CD4-positive, alpha-beta T cell (primary cell): Measurements from ENCODE around the gene PTPRN2. TPM values are rescaled to one million over a fixed set of nuclear protein-coding genes. Genes with fewer than 3 reads are reported as not detected.
A peak's percentile ranks its signal among the peaks of the same experiment; 100 is the strongest.

ENCODE experiments used
- ATAC-seq: fragments of 200-7000 bp; cut with Tn5 transposase; one replicate; pipeline ENCODE4 v1.10.0; 2022; ENCODE audit warnings: mild to moderate bottlenecking; ENCODE audit not compliant: poor library complexity
- CTCF ChIA-PET: fragments of 350-600 bp; sonication (Branson Sonifier 250); formaldehyde crosslinking; loops from one replicate; lab custom pipeline; 2021; ENCODE audit warnings: antibody characterized with exemption, inconsistent platforms; lab: Charles Lee
- POLR2A ChIA-PET: fragments of 350-600 bp; sonication (Branson Sonifier 250); formaldehyde crosslinking; loops from one replicate; lab custom pipeline; 2021; ENCODE audit warnings: antibody characterized with exemption, inconsistent platforms; lab: Charles Lee
- DNase-seq, 14 experiments: peaks; one replicate each; pipeline ENCODE4 v3.0.0-alpha.2; 2013 to 2020; ENCODE audit warnings: mixed read lengths in 2 of 14
- H3K27ac ChIP-seq, 2 donors: one replicate each; pipeline versions ENCODE4 v1.5.1 to v1.7.0; 2013; ENCODE audit warnings: low read length in 2 of 2, low read depth in 1 of 2, mild to moderate bottlenecking in 1 of 2
- H3K27me3 ChIP-seq, 2 experiments: 1 replicate in 1 of 2; 2 replicates in 1 of 2; pipeline versions ENCODE4 v1.6.1 to v1.7.0; 2013; ENCODE audit warnings: low read length in 2 of 2, control low read depth in 1 of 2, mild to moderate bottlenecking in 1 of 2, moderate library complexity in 1 of 2; ENCODE audit not compliant: insufficient read depth in 2 of 2, control insufficient read depth in 1 of 2
- H3K36me3 ChIP-seq: one replicate; pipeline ENCODE4 v1.6.1; 2013; ENCODE audit warnings: low read length, control low read depth; ENCODE audit not compliant: insufficient read depth
- H3K4me1 ChIP-seq: one replicate; pipeline ENCODE4 v1.6.1; 2013; ENCODE audit warnings: low read length, control low read depth; ENCODE audit not compliant: insufficient read depth
- H3K4me3 ChIP-seq: one replicate; pipeline ENCODE4 v1.5.1; 2013; ENCODE audit warnings: mild to moderate bottlenecking, low read length, moderate library complexity
- H3K9me3 ChIP-seq, 2 experiments: 1 replicate in 1 of 2; 2 replicates in 1 of 2; pipeline versions ENCODE4 v1.6.1 to v1.7.0; 2013; ENCODE audit warnings: low read length in 2 of 2, mild to moderate bottlenecking in 2 of 2, control low read depth in 1 of 2, moderate library complexity in 1 of 2; ENCODE audit not compliant: control insufficient read depth in 1 of 2, insufficient read depth in 1 of 2
- H3K27ac Mint-ChIP-seq: one replicate; pipeline ENCODE4 v1.8.0; 2020; ENCODE audit warnings: mixed read lengths
- H3K27me3 Mint-ChIP-seq: one replicate; pipeline ENCODE4 v1.8.0; 2021; ENCODE audit warnings: mixed read lengths
- H3K36me3 Mint-ChIP-seq: one replicate; pipeline ENCODE4 v1.8.0; 2021; ENCODE audit warnings: low read depth, mixed read lengths
- H3K4me1 Mint-ChIP-seq: one replicate; pipeline ENCODE4 v1.8.0; 2021; ENCODE audit warnings: low read depth, mixed read lengths
- H3K4me3 Mint-ChIP-seq: one replicate; pipeline ENCODE4 v1.8.0; 2020; ENCODE audit warnings: mild to moderate bottlenecking, mixed read lengths
- H3K9me3 Mint-ChIP-seq: one replicate; pipeline ENCODE4 v1.8.0; 2020; ENCODE audit warnings: mixed read lengths
- CTCF ChIP-seq: fragments of 200-600 bp; IDR thresholded peaks from one replicate; pipeline ENCODE4 v1.8.0; 2022; ENCODE audit warnings: antibody characterized with exemption, mild to moderate bottlenecking
- intact Hi-C, 2 experiments: fragments of 100-400 bp; cut with DNase I in 1 of 2; cut with micrococcal nuclease in 1 of 2; formaldehyde crosslinking; loops; one replicate each; pipeline versions ENCODE4 v1.15.1 to v1.9.0; 2023 to 2025; cut with DNase I, micrococcal nuclease
- total RNA-seq, 174 experiments: library from RNA in 2 of 174; stranded (reverse) in 2 of 174; gene quantifications; one replicate each; pipeline ENCODE4 v1.2.3 and lab custom pipeline; 2021 to 2026

Gene PTPRN2
- total RNA-seq, 2 experiments from 2014 or later = 0.34 to 0.44 TPM

GRCh38 chr7:158252081-158252836 lies 335.4 kb downstream of the PTPRN2 start:
- ATAC-seq (no peak), DNase-seq (peak in 1 of 14 experiments; percentile 21)
- H3K4me3 Mint-ChIP-seq = no peak overlapping the region
- ChIA-PET POLR2A (no interaction called here), CTCF (no interaction called here)
- Histone ChIP-seq H3K4me1 (no peaks in the 10 kb centered on the region), H3K9me3 (peaks cover 0 to 51% of the 10 kb centered on the region in 2 experiments), H3K36me3 (no peaks in the 10 kb centered on the region), H3K27me3 (no peaks in the 10 kb centered on the region), H3K27ac (no peak overlapping the region), H3K4me3 (no peak overlapping the region)
- H3K9me3 Mint-ChIP-seq = no peaks in the 10 kb centered on the region
- no peaks in the 10 kb centered on the region for H3K36me3 Mint-ChIP-seq
- TF ChIP-seq CTCF = no peak
- H3K27me3 Mint-ChIP-seq = no peaks in the 10 kb centered on the region
- intact Hi-C loops = no loop called here
- no peaks in the 10 kb centered on the region for H3K4me1 Mint-ChIP-seq
- no peak overlapping the region for H3K27ac Mint-ChIP-seq

GRCh38 chr7:158251061-158251965 lies 336.3 kb downstream of the PTPRN2 start:
- POLR2A ChIA-PET = no interaction called here
- H3K27ac Mint-ChIP-seq = no peak overlapping the region
- H3K4me1 ChIP-seq = no peaks in the 10 kb centered on the region

GRCh38 chr7:158249692-158250091 lies 337.9 kb downstream of the PTPRN2 start:
- no peak for DNase-seq
- Histone ChIP-seq H3K36me3 (no peaks in the 10 kb centered on the region), H3K4me3 (no peak overlapping the region), H3K27me3 (no peaks in the 10 kb centered on the region), H3K27ac (no peak overlapping the region), H3K4me1 (no peaks in the 10 kb centered on the region), H3K9me3 (peaks cover 0 to 59% of the 10 kb centered on the region in 2 experiments)
- ATAC-seq = no peak
- POLR2A ChIA-PET = no interaction called here
- Mint-ChIP-seq H3K27me3 (no peaks in the 10 kb centered on the region), H3K36me3 (no peaks in the 10 kb centered on the region), H3K9me3 (no peaks in the 10 kb centered on the region), H3K4me1 (no peaks in the 10 kb centered on the region), H3K4me3 (no peak overlapping the region), H3K27ac (no peak overlapping the region)
- TF ChIP-seq CTCF = no peak
- intact Hi-C loops = no loop called here
- CTCF ChIA-PET = no interaction called here

More at GRCh38 chr7:158251061-158251965, 336.3 kb downstream of the PTPRN2 start:
- ATAC-seq (no peak), DNase-seq (no peak)
- intact Hi-C loops = no loop called here
- no peaks in the 10 kb centered on the region for H3K36me3 ChIP-seq
- CTCF ChIA-PET = no interaction called here
- Mint-ChIP-seq H3K9me3 (no peaks in the 10 kb centered on the region), H3K4me1 (no peaks in the 10 kb centered on the region), H3K27me3 (no peaks in the 10 kb centered on the region), H3K36me3 (no peaks in the 10 kb centered on the region), H3K4me3 (no peak overlapping the region)
- peaks cover 0 to 52% of the 10 kb centered on the region in 2 experiments for H3K9me3 ChIP-seq
- H3K27me3 ChIP-seq = no peaks in the 10 kb centered on the region
- no peak for TF ChIP-seq CTCF
- no peak overlapping the region for H3K4me3 ChIP-seq
- no peak overlapping the region for H3K27ac ChIP-seq
